Smooth muscle cell (in vitro differentiated cells): ENCODE data around the gene GGPS1. TPM values are rescaled to one million over a fixed set of nuclear protein-coding genes. Genes with fewer than 3 reads are reported as not detected.

ENCODE experiments used
- DNase-seq: peaks from one replicate; lab custom pipeline; 2025; ENCODE audit not compliant: unreplicated experiment; lab: John Stamatoyannopoulos, UW
- H2AFZ ChIP-seq: fragments of 200-600 bp; sonication (generic); 2 replicates; pipeline ENCODE4 v1.6.0; 2016; ENCODE audit warnings: antibody characterized with exemption, low read depth, mild to moderate bottlenecking
- H3F3A ChIP-seq: fragments of 200-600 bp; sonication (generic); 2 replicates; pipeline ENCODE4 v1.6.0; 2017; ENCODE audit warnings: antibody characterized with exemption, low read depth
- H3K27ac ChIP-seq: fragments of 200-600 bp; sonication (generic); 2 replicates; pipeline ENCODE4 v1.5.1; 2016; ENCODE audit warnings: low read depth, mild to moderate bottlenecking
- H3K27me3 ChIP-seq: fragments of 200-600 bp; sonication (generic); 2 replicates; pipeline ENCODE4 v1.6.1; 2016; ENCODE audit warnings: low read depth, mild to moderate bottlenecking
- H3K36me3 ChIP-seq: fragments of 200-600 bp; sonication (generic); 2 replicates; pipeline ENCODE4 v1.5.1; 2016; ENCODE audit warnings: low read depth
- H3K4me1 ChIP-seq: fragments of 200-600 bp; sonication (generic); 2 replicates; pipeline ENCODE4 v1.5.1; 2016; ENCODE audit warnings: low read depth
- H3K4me2 ChIP-seq: fragments of 200-600 bp; sonication (generic); 2 replicates; pipeline ENCODE4 v1.6.0; 2016; ENCODE audit warnings: mild to moderate bottlenecking
- H3K4me3 ChIP-seq: fragments of 200-600 bp; sonication (generic); 2 replicates; pipeline ENCODE4 v1.5.1; 2016; ENCODE audit warnings: mild to moderate bottlenecking
- H3K79me2 ChIP-seq: fragments of 200-600 bp; sonication (generic); 2 replicates; pipeline ENCODE4 v1.6.0; 2016; ENCODE audit warnings: low read depth, mild to moderate bottlenecking
- H3K9ac ChIP-seq: fragments of 200-600 bp; sonication (generic); 2 replicates; pipeline ENCODE4 v1.6.0; 2016; ENCODE audit warnings: low read depth
- H3K9me3 ChIP-seq: fragments of 200-600 bp; sonication (generic); replicated peaks from 2 replicates; pipeline ENCODE4 v1.5.1; 2016; ENCODE audit warnings: low read depth
- H4K20me1 ChIP-seq: fragments of 200-600 bp; sonication (generic); 2 replicates; pipeline ENCODE4 v1.6.0; 2016; ENCODE audit warnings: low read depth
- WGBS: methylation state at CpG from one replicate; pipeline ENCODE4 v1.1.7; 2016; ENCODE audit warnings: low lambda C conversion rate; 5-methylcytosine and 5-hydroxymethylcytosine counted together
- polyA plus RNA-seq: library from polyadenylated mRNA; unstranded; fragments of >200 nt; fragmentation: Nextera tagmentation; extraction: Ambion mirVana; gene quantifications from 2 replicates; pipeline ENCODE4 v1.2.1, GENCODE V29; 2016
- total RNA-seq: library from RNA; depleted of rRNA; stranded (reverse); fragments of >200 nt; gene quantifications from 2 replicates; pipeline ENCODE4 v1.2.3, GENCODE V29; 2014
- TF ChIP-seq, protein P1 (sequence below): fragments of 200-600 bp; sonication (generic); IDR thresholded peaks from 2 replicates; pipeline ENCODE4 v1.5.1; 2017; ENCODE audit warnings: borderline replicate concordance, mild to moderate bottlenecking, antibody characterized with exemption; ENCODE audit not compliant: insufficient read depth, poor library complexity, severe bottlenecking

Gene GGPS1
- total and polyA plus RNA-seq, 2 experiments from 2014 or later: 41.3 to 47.5 TPM

DNA sequence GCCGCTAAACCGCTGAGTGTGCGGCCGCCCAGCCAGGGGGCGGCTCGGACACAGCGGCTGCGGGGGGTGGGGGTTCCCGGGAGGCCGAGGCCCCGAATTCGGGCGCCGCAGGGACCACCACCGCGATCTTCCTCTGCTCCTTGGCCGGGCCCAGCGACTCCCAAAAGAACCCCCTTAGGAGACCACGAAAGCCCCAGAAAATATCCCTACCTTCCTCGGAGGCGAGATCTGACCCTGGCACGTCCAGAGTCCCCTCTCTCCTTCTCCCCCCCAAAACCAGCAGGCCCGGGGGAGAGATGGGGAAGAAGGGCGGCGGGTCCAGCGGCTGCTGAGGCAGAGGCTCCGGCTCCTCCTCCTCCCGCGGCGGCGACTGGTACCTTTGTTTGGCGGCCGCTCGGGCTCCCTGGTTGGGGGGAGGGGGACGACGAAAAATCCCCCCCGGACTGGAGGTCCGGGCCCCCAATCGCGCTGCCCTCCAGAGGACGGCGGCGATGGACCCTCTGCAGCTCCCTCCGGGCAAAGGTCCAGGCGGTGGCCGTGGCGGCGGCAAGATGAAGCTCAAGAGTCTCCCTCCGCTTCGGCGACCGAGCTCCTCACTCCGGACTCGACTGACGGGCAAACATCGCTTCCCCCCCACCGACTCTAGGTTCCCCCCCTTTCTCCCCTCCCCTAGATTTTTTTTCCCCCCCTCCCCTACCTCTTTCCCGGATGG is 655 bp upstream of the GGPS1 start, which contains the start of gene ARID4B:
Gene ARID4B, minus strand, starts transcription at position 621 of the 712 bp plus-strand sequence. CDS start 1,260 bp downstream, outside the sequence.
- H3K27me3 ChIP-seq: no peaks in the 10 kb centered on the region
- peak; percentile 72 for DNase-seq
- H3K9me3 ChIP-seq: no peaks in the 10 kb centered on the region
- H3K4me3 ChIP-seq: peak within 1 kb of the TSS; percentile 94
- peaks cover 82% of the 10 kb centered on the region for H3K79me2 ChIP-seq
- H3K4me2 ChIP-seq: peak within 1 kb of the TSS; percentile 97
- peaks cover 20% of the 10 kb centered on the region for H3F3A ChIP-seq
- peak within 1 kb of the TSS; percentile 96 for H3K27ac ChIP-seq
- H3K9ac ChIP-seq: peak within 1 kb of the TSS; percentile 98
- TF ChIP-seq, protein P1, sequence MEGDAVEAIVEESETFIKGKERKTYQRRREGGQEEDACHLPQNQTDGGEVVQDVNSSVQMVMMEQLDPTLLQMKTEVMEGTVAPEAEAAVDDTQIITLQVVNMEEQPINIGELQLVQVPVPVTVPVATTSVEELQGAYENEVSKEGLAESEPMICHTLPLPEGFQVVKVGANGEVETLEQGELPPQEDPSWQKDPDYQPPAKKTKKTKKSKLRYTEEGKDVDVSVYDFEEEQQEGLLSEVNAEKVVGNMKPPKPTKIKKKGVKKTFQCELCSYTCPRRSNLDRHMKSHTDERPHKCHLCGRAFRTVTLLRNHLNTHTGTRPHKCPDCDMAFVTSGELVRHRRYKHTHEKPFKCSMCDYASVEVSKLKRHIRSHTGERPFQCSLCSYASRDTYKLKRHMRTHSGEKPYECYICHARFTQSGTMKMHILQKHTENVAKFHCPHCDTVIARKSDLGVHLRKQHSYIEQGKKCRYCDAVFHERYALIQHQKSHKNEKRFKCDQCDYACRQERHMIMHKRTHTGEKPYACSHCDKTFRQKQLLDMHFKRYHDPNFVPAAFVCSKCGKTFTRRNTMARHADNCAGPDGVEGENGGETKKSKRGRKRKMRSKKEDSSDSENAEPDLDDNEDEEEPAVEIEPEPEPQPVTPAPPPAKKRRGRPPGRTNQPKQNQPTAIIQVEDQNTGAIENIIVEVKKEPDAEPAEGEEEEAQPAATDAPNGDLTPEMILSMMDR: no peak
- peaks cover 72% of the 10 kb centered on the region for H4K20me1 ChIP-seq
- H2AFZ ChIP-seq: peak within 1 kb of the TSS; percentile 93
- H3K36me3 ChIP-seq: no peaks in the 10 kb centered on the region
- peaks cover 37% of the 10 kb centered on the region for H3K4me1 ChIP-seq
- WGBS: 2% methylated on average over 45 of the region's 58 CpGs

DNA sequence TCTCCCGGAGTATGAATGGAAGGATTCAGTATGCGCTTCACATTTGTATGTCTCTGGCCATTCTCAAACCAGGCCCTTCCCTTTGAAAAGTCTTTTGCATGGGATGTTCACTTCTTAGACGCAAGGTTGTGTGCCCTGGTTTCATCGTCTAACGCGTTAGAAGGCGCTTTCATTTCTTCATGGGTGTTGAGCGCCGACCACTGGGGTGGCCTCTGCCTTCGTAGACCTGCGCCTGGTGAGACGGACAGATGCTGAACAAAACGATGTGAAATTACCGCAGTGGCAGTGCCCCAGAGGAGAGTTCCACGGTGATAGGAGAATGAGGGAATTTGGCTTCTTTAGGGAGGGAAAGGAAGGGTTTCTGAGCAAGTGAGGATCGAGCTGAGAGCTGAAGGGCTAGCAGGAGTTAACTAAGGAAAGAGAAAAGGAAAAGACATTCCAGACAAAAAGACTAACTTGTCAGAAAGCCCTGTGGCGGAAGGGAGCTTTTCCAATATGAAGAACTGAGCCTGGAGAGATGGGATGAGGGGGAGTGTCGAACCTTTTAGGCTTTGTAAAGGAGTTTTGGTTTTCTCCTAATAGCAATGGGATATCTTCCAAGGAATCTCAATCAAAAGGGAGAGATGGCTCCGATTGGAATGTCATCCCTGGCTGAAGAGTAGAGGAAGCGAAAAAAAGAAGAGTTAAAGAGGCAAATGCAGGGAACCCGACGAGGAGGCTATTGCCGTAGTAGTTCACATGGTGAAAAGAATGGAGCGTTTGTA is 951 bp downstream of the GGPS1 start:
- Histone ChIP-seq H3K27me3 (no peaks in the 10 kb centered on the region), H3K79me2 (peaks cover 82% of the 10 kb centered on the region), H4K20me1 (peaks cover 64% of the 10 kb centered on the region), H3K9me3 (no peaks in the 10 kb centered on the region), H3K4me3 (peak overlapping the region; percentile 94), H3F3A (peaks cover 20% of the 10 kb centered on the region), H3K9ac (peak overlapping the region; percentile 82), H2AFZ (peak overlapping the region; percentile 93), H3K4me1 (peaks cover 37% of the 10 kb centered on the region), H3K36me3 (no peaks in the 10 kb centered on the region), H3K27ac (peak overlapping the region; percentile 84), H3K4me2 (peak overlapping the region; percentile 85)
- no peak for DNase-seq
- WGBS: 1% methylated on average over 24 of the region's 24 CpGs
- TF ChIP-seq, protein P1: no peak

DNA sequence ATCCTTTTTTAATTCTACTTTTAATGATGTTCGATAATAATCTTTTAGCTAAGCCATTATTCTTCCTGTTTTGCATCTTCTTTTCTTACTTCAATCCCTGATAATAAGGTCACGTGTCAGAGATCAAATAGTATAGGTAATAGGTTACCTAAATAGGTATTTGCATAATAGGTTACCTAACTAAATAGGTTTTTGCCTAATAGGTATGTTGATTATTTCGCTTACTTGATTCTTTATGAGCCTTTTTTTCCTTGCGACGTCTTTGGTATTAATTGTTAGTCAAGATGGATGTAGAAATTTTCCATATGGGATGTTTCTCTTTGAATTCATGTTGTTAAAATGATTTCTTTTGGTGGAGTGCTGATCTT is 2.5 kb downstream of the GGPS1 start:
- Histone ChIP-seq H2AFZ (no peak overlapping the region), H3K4me1 (peaks cover 23% of the 10 kb centered on the region), H3K4me3 (peak overlapping the region; percentile 94), H3K36me3 (no peaks in the 10 kb centered on the region), H3K4me2 (peak overlapping the region; percentile 85), H4K20me1 (peaks cover 61% of the 10 kb centered on the region), H3K27me3 (no peaks in the 10 kb centered on the region), H3K27ac (peak overlapping the region; percentile 84), H3K79me2 (peaks cover 80% of the 10 kb centered on the region), H3F3A (peaks cover 20% of the 10 kb centered on the region), H3K9ac (no peak overlapping the region), H3K9me3 (no peaks in the 10 kb centered on the region)
- TF ChIP-seq, protein P1: no peak
- DNase-seq: no peak
- 93% methylated on average over 5 of the region's 5 CpGs for WGBS
